Fibroblast of skin of left biceps (primary cell): Measurements from ENCODE around the gene RANBP1.
"Not testable (repeated sequence)": the region's sequence is repeated elsewhere in the genome, so short reads cannot be mapped to it uniquely, and the experiment has no call there.

Source experiments
- DNase-seq, 2 experiments: peaks; one replicate each; pipeline ENCODE4 v3.0.0-alpha.2; 2013; ENCODE audit warnings: low read depth in 2 of 2

Gene RANBP1

GRCh38 chr22:20115691-20116375, at the start of gene RANBP1:
TSS of gene RANBP1 (plus strand) at chr22:20116104. CDS start at chr22:20116185, 81 bp downstream.
- no peak for DNase-seq

DNA sequence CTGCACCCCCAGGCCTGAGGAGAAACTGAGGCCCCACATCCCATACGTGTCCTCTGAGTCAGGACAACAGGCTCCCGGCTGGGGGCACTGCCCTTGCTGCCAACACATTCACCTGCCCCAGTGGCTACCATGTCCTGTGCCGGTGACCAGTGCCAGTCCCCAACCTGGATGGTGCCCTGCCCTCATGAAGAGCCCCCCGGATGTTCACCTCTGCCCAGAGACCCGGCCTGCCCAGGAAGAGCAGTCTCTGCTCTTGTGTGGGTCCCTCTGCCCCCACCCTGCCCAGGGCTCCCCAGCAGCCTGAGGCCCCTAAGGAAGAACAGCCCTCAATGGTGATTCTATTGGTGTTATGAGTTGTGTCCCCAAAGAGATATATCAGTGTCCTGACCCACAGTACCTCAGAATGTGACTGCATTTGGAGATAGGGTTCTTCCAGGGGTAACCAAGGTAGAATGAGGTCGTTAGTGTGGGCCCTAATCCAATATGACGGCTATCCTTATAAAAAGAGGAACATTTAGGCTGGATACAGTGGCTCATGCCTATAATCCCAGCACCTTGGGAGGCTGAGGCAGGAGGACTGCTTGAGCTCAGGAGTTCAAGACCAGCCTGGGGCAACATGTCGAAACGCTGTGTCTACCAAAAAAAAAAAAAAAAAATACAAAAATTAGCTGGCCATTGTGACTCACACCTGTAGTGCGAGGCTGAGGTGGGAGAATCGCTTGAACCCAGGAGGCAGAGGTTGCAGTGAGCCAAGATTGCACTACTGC, 49.1 kb upstream of the RANBP1 start:
- no peak for DNase-seq

DNA sequence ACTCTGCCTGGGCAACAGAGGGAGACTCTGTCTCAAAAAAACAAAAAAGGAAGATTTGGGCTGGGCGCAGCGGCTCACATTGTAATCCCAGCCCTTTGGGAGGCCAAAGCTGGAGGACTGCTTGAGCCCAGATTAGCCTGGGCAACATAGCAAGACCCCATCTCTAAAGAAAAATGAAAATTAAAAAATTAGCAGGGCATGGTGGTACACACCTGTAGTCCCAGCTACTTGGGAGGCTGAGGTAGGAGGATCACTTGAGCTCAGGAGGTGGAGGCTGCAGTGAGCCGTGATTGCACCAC, 48.6 kb upstream of the RANBP1 start:
- not testable (repeated sequence) for DNase-seq

DNA sequence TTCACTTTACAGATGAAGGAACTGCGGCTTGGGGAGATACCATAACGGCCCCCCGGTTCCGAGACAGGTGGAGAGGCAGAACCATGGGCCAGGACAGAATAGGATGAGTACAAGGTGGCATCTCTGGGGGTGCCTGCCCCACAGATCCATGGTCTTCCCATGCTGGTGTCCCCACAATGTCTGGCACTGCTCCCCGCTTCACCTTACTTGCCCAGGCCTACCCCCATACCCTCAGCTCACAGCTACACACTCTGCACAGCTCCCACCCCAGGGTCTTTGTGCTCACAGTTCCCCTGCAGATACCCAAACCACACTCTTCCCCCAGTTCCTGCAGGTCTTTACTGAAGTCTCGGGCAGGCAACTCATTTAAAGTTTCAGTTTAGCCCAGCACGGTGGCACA, 47.3 kb upstream of the RANBP1 start:
- no peak for DNase-seq

DNA sequence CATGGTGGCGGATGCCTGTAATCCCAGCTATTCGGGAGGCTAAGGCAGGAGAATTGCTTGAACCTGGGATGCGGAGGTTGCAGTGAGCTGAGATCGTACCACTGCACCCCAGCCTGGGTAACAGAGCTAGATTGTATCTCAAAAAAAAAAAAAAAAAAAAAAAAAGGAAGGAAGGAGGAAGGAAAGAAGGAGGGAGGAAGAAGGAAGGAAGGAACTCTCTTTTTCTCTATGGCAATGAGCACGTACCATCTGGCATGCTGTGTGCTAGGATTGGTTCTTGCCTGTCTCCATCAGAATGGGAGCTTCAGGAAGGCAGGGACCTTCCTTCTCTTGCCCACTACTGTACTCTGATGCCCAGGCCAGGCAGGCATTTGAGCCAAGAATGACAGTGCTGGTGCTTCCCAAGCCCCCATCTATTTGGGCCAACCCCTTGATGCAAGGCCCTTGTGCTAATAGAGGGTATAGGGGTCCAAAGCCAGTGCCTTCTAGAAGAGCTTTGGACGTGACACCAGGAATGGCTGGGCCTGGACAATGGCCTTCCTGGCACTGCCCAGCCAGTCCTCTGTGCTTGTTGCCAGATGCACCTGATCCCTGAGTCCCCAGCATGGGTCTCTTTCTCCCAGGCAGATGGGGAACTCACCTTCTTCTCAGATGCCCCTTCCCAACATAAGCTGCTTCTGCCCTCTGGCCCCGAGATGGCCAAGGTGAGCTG, 46.4 kb upstream of the RANBP1 start:
- DNase-seq: no peak

- DNase-seq: no peak
Measured at GRCh38 chr22:20071524-20071972, 44.4 kb upstream of the RANBP1 start.

DNA sequence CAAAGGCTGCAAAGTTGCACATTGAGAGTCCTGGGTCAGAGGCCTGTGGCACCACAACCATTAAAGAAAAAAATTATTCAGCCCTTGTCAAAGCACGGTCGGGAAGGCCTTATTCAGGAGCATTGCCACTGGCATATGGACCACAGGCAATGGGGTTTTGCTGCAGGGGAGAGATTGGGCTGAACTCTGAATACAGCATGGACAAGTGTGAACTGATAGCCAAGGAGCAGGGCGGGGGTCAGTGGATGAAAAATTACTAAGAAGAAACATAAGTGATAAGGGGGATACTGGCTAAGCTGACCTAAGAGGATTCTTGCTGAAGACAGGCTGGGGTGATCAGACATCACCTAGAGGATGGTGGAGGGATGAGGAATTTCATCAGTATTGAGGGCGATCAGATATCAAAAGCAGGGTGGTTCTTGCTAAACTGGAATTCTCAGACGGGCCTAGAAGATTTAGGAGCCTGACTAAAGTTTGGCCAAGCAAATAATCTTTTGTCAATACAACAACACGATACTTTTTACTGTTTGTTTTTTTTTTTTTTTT, 39.2 kb upstream of the RANBP1 start:
- DNase-seq: no peak

- DNase-seq: peak; percentile 89 to 91
Measured at GRCh38 chr22:20079745-20080444, 36.0 kb upstream of the RANBP1 start, which contains the start of gene DGCR8. TSS of gene DGCR8 (plus strand) at chr22:20080241. CDS start at chr22:20085964, 5,723 bp downstream.

- DNase-seq: peak in 1 of 2 experiments; percentile 8
Measured at GRCh38 chr22:20080445-20080775, 35.5 kb upstream of the RANBP1 start.

GRCh38 chr22:20080776-20081654, 34.9 kb upstream of the RANBP1 start:
- peak in 1 of 2 experiments; percentile 4 for DNase-seq

DNA sequence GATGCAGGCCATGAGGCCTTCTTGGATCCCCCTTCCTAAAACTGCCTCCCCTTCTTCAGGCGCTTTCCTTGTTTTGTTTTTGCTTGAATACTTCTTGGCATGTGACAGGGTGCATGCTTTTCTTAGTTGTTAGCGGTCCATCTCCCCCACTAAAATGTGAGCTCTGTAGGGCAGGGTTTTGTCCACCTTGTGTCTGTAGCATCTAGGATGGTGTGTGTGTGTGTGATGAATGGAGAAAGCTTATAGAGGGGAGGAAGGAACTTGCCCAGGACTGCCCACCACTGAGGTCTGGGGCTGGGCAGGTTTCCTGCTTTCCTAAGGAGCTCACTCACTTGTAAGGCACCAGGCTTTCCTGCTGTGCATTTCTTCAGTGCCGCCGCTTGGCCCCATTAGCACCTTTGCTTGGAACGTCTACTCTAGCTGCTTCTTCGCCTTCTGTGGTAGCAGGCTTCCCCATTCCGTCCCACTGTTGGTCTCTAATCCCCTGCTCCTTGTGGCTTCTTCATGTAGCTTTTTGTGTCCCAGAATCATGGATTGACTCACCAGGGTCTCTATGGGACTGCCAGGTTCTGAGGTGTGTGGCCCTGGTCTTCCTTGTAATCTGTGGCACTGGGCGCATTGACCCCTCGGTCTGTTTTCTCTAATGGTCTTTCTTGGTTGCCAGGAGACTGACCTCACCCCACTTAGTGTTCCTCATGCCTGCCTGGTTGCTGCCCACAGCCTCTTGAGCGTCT, 32.6 kb upstream of the RANBP1 start:
- no peak for DNase-seq

DNA sequence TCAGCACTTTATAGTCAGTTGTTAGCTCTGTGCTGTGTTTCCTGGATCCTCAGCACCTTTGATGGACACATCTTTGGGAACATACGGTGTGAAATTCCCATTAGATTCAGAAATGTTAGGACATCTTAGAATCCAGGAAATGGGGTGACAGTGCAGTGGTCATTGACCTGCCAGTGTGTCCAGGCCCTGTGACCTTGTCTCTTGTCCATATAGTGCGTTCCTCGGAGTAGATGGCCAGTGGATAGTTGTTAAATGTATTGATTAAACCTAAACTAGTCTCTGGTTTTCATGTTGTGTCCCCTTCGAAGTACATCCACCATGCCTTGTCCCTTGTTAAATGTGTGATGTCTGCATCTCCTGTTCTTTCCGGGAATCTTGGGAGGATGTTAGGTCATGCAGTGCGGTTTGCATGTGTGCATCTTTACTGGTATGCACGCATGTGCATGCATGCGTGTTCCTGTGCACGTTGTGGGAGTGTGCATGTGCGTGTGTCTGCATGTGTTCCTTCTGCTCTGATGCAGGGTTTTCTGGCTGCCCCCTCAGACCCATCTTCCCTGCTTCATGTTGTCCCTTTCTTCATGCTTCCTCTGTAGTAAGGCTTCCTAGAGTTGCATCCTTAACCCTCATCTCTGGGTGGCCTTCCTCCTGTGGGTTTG, 31.9 kb upstream of the RANBP1 start:
- no peak for DNase-seq

GRCh38 chr22:20084547-20085413, 31.1 kb upstream of the RANBP1 start:
- no peak for DNase-seq

GRCh38 chr22:20085651-20086050, 30.3 kb upstream of the RANBP1 start:
- DNase-seq: no peak

- DNase-seq: no peak
Measured at GRCh38 chr22:20086101-20086599, 29.8 kb upstream of the RANBP1 start.

- DNase-seq: no peak
Measured at GRCh38 chr22:20086763-20087162, 29.1 kb upstream of the RANBP1 start.

GRCh38 chr22:20087319-20088262, 28.3 kb upstream of the RANBP1 start:
- no peak for DNase-seq
